ENCODE data around the gene NOB1.

DNA sequence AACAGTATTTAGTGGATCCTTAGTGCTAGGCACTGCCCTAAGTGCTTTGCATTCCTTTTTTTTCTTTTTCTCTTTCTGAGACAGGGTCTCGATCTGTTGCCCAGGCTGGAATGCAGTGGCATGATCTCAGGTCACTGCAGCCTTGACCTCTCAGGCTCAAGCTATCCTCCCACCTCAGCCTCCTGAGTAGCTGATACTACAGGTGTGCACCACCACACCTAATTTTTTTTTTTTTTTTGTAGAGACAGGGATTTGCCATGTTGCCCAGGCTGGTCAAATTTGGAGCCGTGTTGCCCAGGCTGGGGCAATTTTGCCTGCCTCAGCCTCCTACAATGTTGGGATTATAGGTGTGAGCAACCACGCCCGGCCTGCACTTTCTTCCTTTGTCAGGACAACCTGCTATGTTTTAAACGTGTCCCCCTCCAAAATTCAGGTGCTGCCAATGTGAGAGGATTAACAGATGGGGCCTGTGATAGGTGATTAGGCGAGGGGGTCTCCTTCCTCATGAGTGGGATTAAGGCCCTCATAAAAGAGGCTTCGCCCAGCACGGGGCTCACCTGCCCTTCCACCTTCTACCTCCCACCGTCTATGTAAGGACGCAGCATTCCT, 33.8 kb downstream of the NOB1 start:
- TF ChIP-seq EZH2 (IDR thresholded peaks at IDR 0.05; ENCODE audit: insufficient read depth, poor library complexity, severe bottlenecking) (no peak), EZH2phosphoT487 (IDR thresholded peaks at IDR 0.05; ENCODE audit: insufficient read depth, low read depth) (no peak)

All from GM23248 (cell line).